K562 (cell line): Measurements from ENCODE around the gene RGS5.

ENCODE experiments used
- CBX8 ChIP-seq: fragments of 200-600 bp; sonication (generic); IDR thresholded peaks from 2 replicates; pipeline ENCODE4 v1.6.1; 2012; ENCODE audit warnings: borderline replicate concordance, mixed run types, low read depth, mild to moderate bottlenecking, moderate library complexity, mixed read lengths, low read length, control low read depth, inconsistent platforms; ENCODE audit not compliant: poor library complexity, severe bottlenecking; ENCODE audit errors: extremely low read depth
- CEBPB ChIP-seq: fragments of 450-650 bp; IDR thresholded peaks from 2 replicates; pipeline ENCODE4 v1.6.1; 2016; ENCODE audit warnings: missing genetic modification characterization, missing compliant biosample characterization
- CHD2 ChIP-seq: IDR thresholded peaks from 2 replicates; pipeline ENCODE4 v1.6.1; 2011; ENCODE audit warnings: low read depth, low read length
- CTCF ChIP-seq, 3 experiments: IDR thresholded peaks in 2 of 3; conservative IDR thresholded peaks in 1 of 3; 2 replicates each; pipeline ENCODE4 v1.5.1; 2011 to 2012; ENCODE audit warnings: low read length in 3 of 3, mild to moderate bottlenecking in 3 of 3, control low read depth in 2 of 3, improper control_type of control experiment in 1 of 3, inconsistent platforms in 1 of 3, low read depth in 1 of 3, mixed read lengths in 1 of 3, moderate library complexity in 1 of 3; ENCODE audit not compliant: insufficient read depth in 2 of 3
- MYNN ChIP-seq, 2 experiments: sonication (generic); formaldehyde crosslinking in 1 of 2; IDR thresholded peaks; 2 replicates each; pipeline versions ENCODE4 v1.5.0 to v1.6.1; 2016 to 2020; ENCODE audit warnings: antibody characterized with exemption in 1 of 2, missing genetic modification reagents in 1 of 2
- NFATC3 ChIP-seq: fragments of 450-650 bp; IDR thresholded peaks from 2 replicates; pipeline ENCODE4 v1.6.1; 2017; ENCODE audit warnings: mild to moderate bottlenecking
- REST ChIP-seq, 2 experiments: fragments of 450-650 bp; formaldehyde crosslinking in 1 of 2; IDR thresholded peaks; 2 replicates each; pipeline versions ENCODE4 v1.4.0 to v1.6.1; 2014 to 2020; ENCODE audit warnings: mild to moderate bottlenecking in 2 of 2, borderline replicate concordance in 1 of 2, low read depth in 1 of 2
- SNIP1 ChIP-seq: fragments of 450-650 bp; IDR thresholded peaks from 2 replicates; pipeline ENCODE4 v1.7.1; 2017; ENCODE audit warnings: low read depth, mild to moderate bottlenecking
- ZC3H4 ChIP-seq: sonication (generic); formaldehyde crosslinking; IDR thresholded peaks from 2 replicates; pipeline ENCODE4 v1.9.0; 2021; ENCODE audit warnings: missing genetic modification reagents, borderline replicate concordance
- ZHX1 ChIP-seq: fragments of 150-350 bp; conservative IDR thresholded peaks from 2 replicates; pipeline ENCODE4 v1.6.1; 2014; ENCODE audit warnings: low read length
- ZNF639 ChIP-seq, 2 experiments: fragments of 200-800 bp in 1 of 2; sonication (Bioruptor generic) in 1 of 2; sonication (generic) in 1 of 2; formaldehyde crosslinking in 1 of 2; IDR thresholded peaks in 1 of 2; conservative IDR thresholded peaks in 1 of 2; 2 replicates each; pipeline versions ENCODE4 v1.5.0 to v1.6.1; 2016 to 2020; ENCODE audit warnings: missing compliant biosample characterization in 1 of 2, missing genetic modification characterization in 1 of 2, missing genetic modification reagents in 1 of 2

- TF ChIP-seq CTCF (IDR thresholded peaks at IDR 0.05 in 2 of 3, conservative IDR thresholded peaks at IDR 0.05 in 1 of 3; ENCODE audit: insufficient read depth in 2 of 3, low read depth in 1 of 3, low read length in 3 of 3) (no peak), ZHX1 (no peak), CEBPB (tag) (no peak), ZC3H4 (no peak), SNIP1 (no peak), NFATC3 (no peak), CHD2 (no peak), CBX8 (no peak), MYNN (IDR thresholded peaks at IDR 0.05) (no peak), MYNN (CRISPR knock-in tag; IDR thresholded peaks at IDR 0.05) (no peak), ZNF639 (CRISPR knock-in tag; conservative IDR thresholded peaks at IDR 0.05 in 1 of 2, IDR thresholded peaks at IDR 0.05 in 1 of 2) (no peak), REST (IDR thresholded peaks at IDR 0.05; ENCODE audit: borderline replicate concordance) (no peak), REST (CRISPR knock-in tag; IDR thresholded peaks at IDR 0.05; ENCODE audit: low read depth) (no peak)
Observed at GRCh38 chr1:163240705-163241104, 38.0 kb upstream of the RGS5 start.
